ENCODE data around the gene HECTD1. TPM values are rescaled to one million over a fixed set of nuclear protein-coding genes. Genes with fewer than 3 reads are reported as not detected.
"Not testable (repeated sequence)": the region's sequence is repeated elsewhere in the genome, so short reads cannot be mapped to it uniquely, and the experiment has no call there.

Gene HECTD1
- total RNA-seq, 2 donors from 2014 or later: 170 to 181 TPM

GRCh38 chr14:31196839-31197492 is 10.6 kb downstream of the HECTD1 start:
- DNase-seq (no peak), ATAC-seq (no peak)
- Mint-ChIP-seq H3K4me3 (no peak overlapping the region), H3K4me1 (peaks cover 39% of the 10 kb centered on the region), H3K27me3 (no peaks in the 10 kb centered on the region), H3K27ac (peak overlapping the region; percentile 39), H3K36me3 (ENCODE audit: low read depth) (peaks cover 10% of the 10 kb centered on the region)
- no peaks in the 10 kb centered on the region for H3K9me3 ChIP-seq (ENCODE audit: control insufficient read depth, low read length, poor library complexity, severe bottlenecking)

GRCh38 chr14:31194661-31195060 is 12.9 kb downstream of the HECTD1 start:
- H3K36me3 Mint-ChIP-seq (ENCODE audit: low read depth): peaks cover 6% of the 10 kb centered on the region
- no peak for DNase-seq
- ATAC-seq: no peak
- peaks cover 36% of the 10 kb centered on the region for H3K4me1 Mint-ChIP-seq
- no peak overlapping the region for H3K4me3 Mint-ChIP-seq
- no peak overlapping the region for H3K27ac Mint-ChIP-seq
- no peaks in the 10 kb centered on the region for H3K27me3 Mint-ChIP-seq
- no peaks in the 10 kb centered on the region for H3K9me3 ChIP-seq (ENCODE audit: control insufficient read depth, low read length, poor library complexity, severe bottlenecking)

GRCh38 chr14:31194095-31194494 is 13.5 kb downstream of the HECTD1 start:
- Mint-ChIP-seq H3K4me3 (no peak overlapping the region), H3K27me3 (no peaks in the 10 kb centered on the region), H3K27ac (no peak overlapping the region), H3K4me1 (peaks cover 37% of the 10 kb centered on the region), H3K36me3 (ENCODE audit: low read depth) (peaks cover 7% of the 10 kb centered on the region)
- no peak for ATAC-seq
- no peak for DNase-seq
- H3K9me3 ChIP-seq (ENCODE audit: control insufficient read depth, low read length, poor library complexity, severe bottlenecking): no peaks in the 10 kb centered on the region

GRCh38 chr14:31192544-31192943 is 15.0 kb downstream of the HECTD1 start:
- H3K4me1 Mint-ChIP-seq: peaks cover 44% of the 10 kb centered on the region
- not testable (repeated sequence) for H3K4me3 Mint-ChIP-seq

GRCh38 chr14:31190717-31191263 is 16.8 kb downstream of the HECTD1 start:
- no peak for DNase-seq
- Mint-ChIP-seq H3K36me3 (ENCODE audit: low read depth) (peaks cover 5% of the 10 kb centered on the region), H3K4me3 (no peak overlapping the region), H3K27me3 (no peaks in the 10 kb centered on the region), H3K27ac (peak overlapping the region; percentile 84), H3K4me1 (peaks cover 36% of the 10 kb centered on the region)
- H3K9me3 ChIP-seq (ENCODE audit: control insufficient read depth, low read length, poor library complexity, severe bottlenecking): no peaks in the 10 kb centered on the region
- no peak for ATAC-seq

More at GRCh38 chr14:31192544-31192943, 15.0 kb downstream of the HECTD1 start:
- H3K9me3 ChIP-seq (ENCODE audit: control insufficient read depth, low read length, poor library complexity, severe bottlenecking); H3K27ac Mint-ChIP-seq; H3K36me3 Mint-ChIP-seq (ENCODE audit: low read depth); H3K27me3 Mint-ChIP-seq; DNase-seq; ATAC-seq: not testable (repeated sequence)

- ATAC-seq: no peak
- Mint-ChIP-seq H3K4me1 (peaks cover 37% of the 10 kb centered on the region), H3K27ac (peak overlapping the region; percentile 84), H3K4me3 (no peak overlapping the region), H3K36me3 (ENCODE audit: low read depth) (peaks cover 5% of the 10 kb centered on the region), H3K27me3 (no peaks in the 10 kb centered on the region)
- DNase-seq: no peak
- no peaks in the 10 kb centered on the region for H3K9me3 ChIP-seq (ENCODE audit: control insufficient read depth, low read length, poor library complexity, severe bottlenecking)
Measured at GRCh38 chr14:31190219-31190603, 17.4 kb downstream of the HECTD1 start.

- H3K4me1 Mint-ChIP-seq: peaks cover 34% of the 10 kb centered on the region
- ATAC-seq: no peak
Measured at GRCh38 chr14:31189346-31190218, 18.0 kb downstream of the HECTD1 start.

GRCh38 chr14:31188744-31189143 is 18.8 kb downstream of the HECTD1 start:
- DNase-seq: no peak
- Mint-ChIP-seq H3K27me3 (no peaks in the 10 kb centered on the region), H3K27ac (peak overlapping the region; percentile 84), H3K4me3 (no peak overlapping the region), H3K4me1 (peaks cover 31% of the 10 kb centered on the region), H3K36me3 (ENCODE audit: low read depth) (peaks cover 5% of the 10 kb centered on the region)
- ATAC-seq: no peak
- H3K9me3 ChIP-seq (ENCODE audit: control insufficient read depth, low read length, poor library complexity, severe bottlenecking): no peaks in the 10 kb centered on the region

More at GRCh38 chr14:31189346-31190218, 18.0 kb downstream of the HECTD1 start:
- Mint-ChIP-seq H3K27me3 (no peaks in the 10 kb centered on the region), H3K4me3 (no peak overlapping the region), H3K36me3 (ENCODE audit: low read depth) (peaks cover 5% of the 10 kb centered on the region), H3K27ac (peak overlapping the region; percentile 84)
- DNase-seq: no peak
- H3K9me3 ChIP-seq (ENCODE audit: control insufficient read depth, low read length, poor library complexity, severe bottlenecking): no peaks in the 10 kb centered on the region

- DNase-seq; H3K27me3 Mint-ChIP-seq; H3K9me3 ChIP-seq (ENCODE audit: control insufficient read depth, low read length, poor library complexity, severe bottlenecking); H3K36me3 Mint-ChIP-seq (ENCODE audit: low read depth); ATAC-seq; H3K27ac Mint-ChIP-seq; H3K4me3 Mint-ChIP-seq: not testable (repeated sequence)
- H3K4me1 Mint-ChIP-seq: peaks cover 12% of the 10 kb centered on the region
Measured at GRCh38 chr14:31182016-31182415, 25.6 kb downstream of the HECTD1 start.

- H3K4me1 Mint-ChIP-seq: peaks cover 12% of the 10 kb centered on the region
- no peak for ATAC-seq
- H3K36me3 Mint-ChIP-seq (ENCODE audit: low read depth): peaks cover 2% of the 10 kb centered on the region
- H3K27ac Mint-ChIP-seq: no peak overlapping the region
- H3K9me3 ChIP-seq (ENCODE audit: control insufficient read depth, low read length, poor library complexity, severe bottlenecking): no peaks in the 10 kb centered on the region
- no peak overlapping the region for H3K4me3 Mint-ChIP-seq
- no peak for DNase-seq
- H3K27me3 Mint-ChIP-seq: no peaks in the 10 kb centered on the region
Measured at GRCh38 chr14:31181271-31181670, 26.3 kb downstream of the HECTD1 start.

GRCh38 chr14:31180299-31181051 is 27.1 kb downstream of the HECTD1 start:
- peaks cover 6% of the 10 kb centered on the region for H3K4me1 Mint-ChIP-seq
- H3K27ac Mint-ChIP-seq: no peak overlapping the region
- H3K27me3 Mint-ChIP-seq: no peaks in the 10 kb centered on the region
- DNase-seq (no peak), ATAC-seq (no peak)
- H3K4me3 Mint-ChIP-seq: no peak overlapping the region
- no peaks in the 10 kb centered on the region for H3K9me3 ChIP-seq (ENCODE audit: control insufficient read depth, low read length, poor library complexity, severe bottlenecking)
- peaks cover 2% of the 10 kb centered on the region for H3K36me3 Mint-ChIP-seq (ENCODE audit: low read depth)

GRCh38 chr14:31174433-31174832 is 33.2 kb downstream of the HECTD1 start:
- Mint-ChIP-seq H3K4me1 (peaks cover 2% of the 10 kb centered on the region), H3K36me3 (ENCODE audit: low read depth) (peaks cover 6% of the 10 kb centered on the region), H3K27me3 (no peaks in the 10 kb centered on the region), H3K4me3 (no peak overlapping the region), H3K27ac (no peak overlapping the region)
- no peak for ATAC-seq
- H3K9me3 ChIP-seq (ENCODE audit: control insufficient read depth, low read length, poor library complexity, severe bottlenecking): no peaks in the 10 kb centered on the region
- DNase-seq: no peak
